Lower lobe of right lung (tissue), 2 donors: ENCODE results near the gene OLFM3. TPM values are rescaled to one million over a fixed set of nuclear protein-coding genes. Genes with fewer than 3 reads are reported as not detected.
A peak's percentile ranks its signal among the peaks of the same experiment; 100 is the strongest.

Experiments used
- ATAC-seq, 2 donors: fragments of 200-7000 bp; cut with Tn5 transposase; one replicate each; pipeline ENCODE4 v1.9.1; 2020 to 2022; ENCODE audit warnings: mild to moderate bottlenecking in 2 of 2, moderate library complexity in 2 of 2
- DNase-seq: peaks from one replicate; pipeline ENCODE4 v3.0.0-alpha.2; 2020
- H3K27ac ChIP-seq: fragments of 200-600 bp; one replicate; pipeline ENCODE4 v1.8.0; 2022
- H3K27me3 ChIP-seq: fragments of 200-600 bp; one replicate; pipeline ENCODE4 v1.8.0; 2022; ENCODE audit warnings: low read depth
- H3K36me3 ChIP-seq: fragments of 200-600 bp; one replicate; pipeline ENCODE4 v1.8.0; 2022; ENCODE audit warnings: mild to moderate bottlenecking
- H3K4me1 ChIP-seq: fragments of 200-600 bp; one replicate; pipeline ENCODE4 v1.8.0; 2022
- H3K4me3 ChIP-seq: fragments of 200-600 bp; one replicate; pipeline ENCODE4 v1.8.0; 2022; ENCODE audit warnings: mild to moderate bottlenecking
- H3K9me3 ChIP-seq: fragments of 200-600 bp; one replicate; pipeline ENCODE4 v1.8.0; 2022
- CTCF ChIP-seq: fragments of 200-600 bp; IDR thresholded peaks from one replicate; pipeline ENCODE4 v1.8.0; 2022; ENCODE audit warnings: antibody characterized with exemption, mild to moderate bottlenecking
- intact Hi-C: fragments of 100-400 bp; cut with DNase I; formaldehyde crosslinking; loops from one replicate; pipeline ENCODE4 v1.11.0; 2022
- total RNA-seq: library from RNA; stranded (reverse); fragmentation: NEBNext Ultra II Directional; extraction: Animal tissue kit (Norgen Biotek cat#: 25700); gene quantifications from one replicate; pipeline ENCODE4 v1.2.1, GENCODE V29; 2021
- donor health status: DM: no; HTN: yes; CAD: no; lungs with severe emphysema.

OLFM3 gene
- total RNA-seq, 1 donor from 2014 or later = not detected

DNA sequence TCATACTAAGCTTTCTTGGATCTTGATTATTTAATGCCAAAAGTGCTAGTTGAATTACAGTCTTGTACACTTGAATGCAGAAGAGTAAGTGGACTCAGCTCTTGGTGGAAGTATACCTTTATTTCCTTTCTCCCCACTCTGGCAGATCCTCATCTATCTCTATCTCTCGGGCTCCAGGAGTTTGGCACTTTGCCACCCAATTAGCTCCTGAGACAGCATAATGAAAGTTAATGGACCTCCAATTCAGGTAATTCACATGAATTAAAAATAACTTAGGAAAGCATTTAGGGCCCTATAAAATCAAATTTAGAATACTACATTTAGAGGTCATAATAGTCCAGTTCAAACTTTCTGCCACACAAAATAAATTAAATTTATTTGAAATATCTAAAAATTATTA, 67.4 kb downstream of the OLFM3 start:
- Histone ChIP-seq H3K27me3 (no peaks in the 10 kb centered on the region), H3K36me3 (no peaks in the 10 kb centered on the region), H3K4me1 (no peaks in the 10 kb centered on the region), H3K4me3 (no peak overlapping the region), H3K9me3 (no peaks in the 10 kb centered on the region), H3K27ac (no peak overlapping the region)
- no peak for TF ChIP-seq CTCF
- DNase-seq (no peak), ATAC-seq (no peak)
- intact Hi-C loops = no loop called here

GRCh38 chr1:101928829-101929228, 67.9 kb downstream of the OLFM3 start:
- TF ChIP-seq CTCF = no peak
- Histone ChIP-seq H3K36me3 (no peaks in the 10 kb centered on the region), H3K27me3 (no peaks in the 10 kb centered on the region), H3K4me1 (no peaks in the 10 kb centered on the region), H3K4me3 (no peak overlapping the region), H3K9me3 (no peaks in the 10 kb centered on the region), H3K27ac (no peak overlapping the region)
- intact Hi-C loops = no loop called here
- ATAC-seq (no peak), DNase-seq (no peak)

- Histone ChIP-seq H3K27me3 (no peaks in the 10 kb centered on the region), H3K27ac (no peak overlapping the region), H3K4me3 (no peak overlapping the region), H3K4me1 (no peaks in the 10 kb centered on the region), H3K36me3 (no peaks in the 10 kb centered on the region), H3K9me3 (no peaks in the 10 kb centered on the region)
- intact Hi-C loops = no loop called here
- no peak for TF ChIP-seq CTCF
- no peak for DNase-seq
- peak; percentile 59 to 72 for ATAC-seq
Observed at GRCh38 chr1:101924700-101925099, 72.0 kb downstream of the OLFM3 start.

DNA sequence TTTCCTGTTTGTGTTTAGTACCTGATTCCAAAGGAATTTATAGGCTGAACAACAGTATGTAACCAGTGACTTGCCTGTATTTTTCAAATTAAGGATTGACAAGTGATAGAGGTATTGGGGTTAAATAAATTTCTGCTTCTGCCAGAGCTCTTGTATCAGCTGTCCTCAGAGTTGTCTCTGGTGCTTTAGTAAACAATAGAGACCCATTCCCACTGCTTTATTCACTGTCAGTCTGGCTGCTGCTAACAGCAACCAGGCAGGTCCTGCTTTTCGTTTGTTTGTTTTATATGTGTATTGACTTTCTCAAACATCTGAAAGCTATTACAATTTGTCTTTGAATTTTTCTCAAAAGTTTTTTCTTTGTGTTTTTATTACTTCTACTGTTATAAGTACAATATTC, 76.1 kb downstream of the OLFM3 start:
- ATAC-seq (no peak), DNase-seq (no peak)
- TF ChIP-seq CTCF = no peak
- Histone ChIP-seq H3K9me3 (no peaks in the 10 kb centered on the region), H3K27me3 (no peaks in the 10 kb centered on the region), H3K36me3 (no peaks in the 10 kb centered on the region), H3K27ac (no peak overlapping the region), H3K4me1 (no peaks in the 10 kb centered on the region), H3K4me3 (no peak overlapping the region)
- intact Hi-C loops = no loop called here

DNA sequence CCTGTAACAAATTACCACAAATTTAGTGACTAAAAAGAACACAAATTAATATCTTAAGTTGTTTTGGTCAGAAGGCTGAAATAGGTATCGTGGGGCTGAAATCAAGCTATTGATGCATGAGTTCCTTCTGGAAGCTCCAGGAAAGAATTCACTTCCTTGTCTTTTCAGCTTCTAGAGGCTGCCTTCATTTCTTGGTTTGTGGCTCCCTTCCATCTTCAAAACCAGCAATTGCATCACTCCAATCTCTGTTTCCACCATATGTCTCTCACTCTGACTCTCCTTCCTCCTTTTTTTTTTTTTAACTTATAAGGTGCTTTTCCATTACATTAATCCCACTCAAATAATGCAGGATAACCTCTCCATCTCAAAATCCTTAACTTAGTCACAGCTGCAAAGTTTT, 78.4 kb downstream of the OLFM3 start:
- H3K9me3 ChIP-seq = no peaks in the 10 kb centered on the region
- no peak for TF ChIP-seq CTCF
- no peaks in the 10 kb centered on the region for H3K36me3 ChIP-seq
- no peak for DNase-seq
- no peak overlapping the region for H3K27ac ChIP-seq
- intact Hi-C loops = no loop called here
- H3K4me1 ChIP-seq = no peaks in the 10 kb centered on the region
- no peak overlapping the region for H3K4me3 ChIP-seq
- no peaks in the 10 kb centered on the region for H3K27me3 ChIP-seq
- ATAC-seq = no peak

DNA sequence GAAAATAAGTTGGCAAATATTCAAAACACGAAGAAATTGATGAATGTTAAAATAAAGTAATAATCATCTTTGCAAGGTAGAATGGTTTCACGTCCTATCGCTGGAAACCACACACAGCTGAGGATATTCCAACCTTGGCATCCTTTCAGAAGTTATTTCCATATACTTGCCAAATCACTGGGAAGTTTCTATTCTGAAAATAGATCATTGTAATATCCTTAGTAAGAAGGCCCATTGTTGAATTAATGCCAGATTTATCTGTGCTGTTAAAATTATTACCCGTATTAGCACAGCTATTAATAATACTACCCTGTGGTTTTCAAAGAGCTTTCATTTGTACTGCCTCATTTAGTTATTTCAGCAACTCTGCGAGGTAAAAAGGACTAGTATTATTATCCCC, 81.1 kb downstream of the OLFM3 start:
- Histone ChIP-seq H3K36me3 (no peaks in the 10 kb centered on the region), H3K4me3 (no peak overlapping the region), H3K4me1 (no peaks in the 10 kb centered on the region), H3K9me3 (no peaks in the 10 kb centered on the region), H3K27ac (no peak overlapping the region), H3K27me3 (no peaks in the 10 kb centered on the region)
- DNase-seq = no peak
- no peak for ATAC-seq
- no peak for TF ChIP-seq CTCF
- intact Hi-C loops = no loop called here
